Stomach (tissue), 4 donors: ENCODE measurements around the gene XXYLT1.

Source experiments
- EP300 ChIP-seq: sonication (generic); formaldehyde crosslinking; IDR thresholded peaks from one replicate; pipeline ENCODE4 v1.6.1; 2017; ENCODE audit warnings: antibody characterized with exemption
- POLR2A ChIP-seq, 4 donors: fragments of 450-650 bp; IDR thresholded peaks; one replicate each; pipeline ENCODE4 v1.6.1; 2016; ENCODE audit warnings: antibody characterized with exemption in 4 of 4, control low read depth in 2 of 4, mild to moderate bottlenecking in 1 of 4, moderate library complexity in 1 of 4
- POLR2AphosphoS5 ChIP-seq, 3 donors: sonication (generic); formaldehyde crosslinking; IDR thresholded peaks; one replicate each; pipeline ENCODE4 v1.6.1; 2016; ENCODE audit warnings: antibody characterized with exemption in 3 of 3
- TF ChIP-seq, protein P1 (sequence below), 7 experiments: fragments of 450-650 bp in 4 of 7; fragments of 200-600 bp in 3 of 7; sonication (generic) in 3 of 7; IDR thresholded peaks; one replicate each; pipeline ENCODE4 v1.5.1; 2016 to 2019; ENCODE audit warnings: antibody characterized with exemption in 7 of 7, control low read depth in 2 of 7, mild to moderate bottlenecking in 1 of 7

DNA sequence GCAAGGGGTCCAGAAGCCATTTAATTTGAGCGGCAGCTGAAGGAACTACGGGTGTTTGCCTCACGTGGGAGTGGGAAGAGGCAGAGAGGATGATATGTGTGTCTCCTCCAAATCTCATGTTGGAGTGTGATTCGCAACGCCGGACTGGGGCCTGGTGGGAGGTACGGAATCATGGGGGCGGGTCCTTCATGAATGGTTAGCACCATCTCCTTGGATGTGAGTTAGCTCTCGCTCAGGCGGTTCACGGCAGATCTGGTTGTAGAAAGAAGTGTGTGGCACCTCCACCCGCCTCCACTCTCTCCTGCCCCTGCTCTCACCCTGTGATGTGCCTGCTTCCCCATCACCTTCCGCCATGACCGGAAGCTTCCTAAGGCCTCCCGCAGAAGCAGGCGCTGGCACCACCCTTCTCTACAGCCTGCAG, 25.4 kb downstream of the XXYLT1 start:
- TF ChIP-seq, protein P1, sequence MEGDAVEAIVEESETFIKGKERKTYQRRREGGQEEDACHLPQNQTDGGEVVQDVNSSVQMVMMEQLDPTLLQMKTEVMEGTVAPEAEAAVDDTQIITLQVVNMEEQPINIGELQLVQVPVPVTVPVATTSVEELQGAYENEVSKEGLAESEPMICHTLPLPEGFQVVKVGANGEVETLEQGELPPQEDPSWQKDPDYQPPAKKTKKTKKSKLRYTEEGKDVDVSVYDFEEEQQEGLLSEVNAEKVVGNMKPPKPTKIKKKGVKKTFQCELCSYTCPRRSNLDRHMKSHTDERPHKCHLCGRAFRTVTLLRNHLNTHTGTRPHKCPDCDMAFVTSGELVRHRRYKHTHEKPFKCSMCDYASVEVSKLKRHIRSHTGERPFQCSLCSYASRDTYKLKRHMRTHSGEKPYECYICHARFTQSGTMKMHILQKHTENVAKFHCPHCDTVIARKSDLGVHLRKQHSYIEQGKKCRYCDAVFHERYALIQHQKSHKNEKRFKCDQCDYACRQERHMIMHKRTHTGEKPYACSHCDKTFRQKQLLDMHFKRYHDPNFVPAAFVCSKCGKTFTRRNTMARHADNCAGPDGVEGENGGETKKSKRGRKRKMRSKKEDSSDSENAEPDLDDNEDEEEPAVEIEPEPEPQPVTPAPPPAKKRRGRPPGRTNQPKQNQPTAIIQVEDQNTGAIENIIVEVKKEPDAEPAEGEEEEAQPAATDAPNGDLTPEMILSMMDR (IDR thresholded peaks at IDR 0.05) = no peak
- no peak for TF ChIP-seq POLR2A (IDR thresholded peaks at IDR 0.05)
- TF ChIP-seq EP300 = no peak
- no peak for TF ChIP-seq POLR2AphosphoS5 (IDR thresholded peaks at IDR 0.05)
